Breast epithelium (tissue), 3 donors: Measurements from ENCODE around the gene HELZ2.
"Not testable (repeated sequence)": the region's sequence is repeated elsewhere in the genome, so short reads cannot be mapped to it uniquely, and the experiment has no call there.

ENCODE experiments used
- POLR2A ChIP-seq: fragments of 450-650 bp; IDR thresholded peaks from one replicate; pipeline ENCODE4 v1.6.1; 2016; ENCODE audit warnings: antibody characterized with exemption, mild to moderate bottlenecking, moderate library complexity
- POLR2AphosphoS5 ChIP-seq, 3 donors: sonication (generic); formaldehyde crosslinking; IDR thresholded peaks; one replicate each; pipeline ENCODE4 v1.6.1; 2017; ENCODE audit warnings: antibody characterized with exemption in 3 of 3
- TF ChIP-seq, protein P1 (sequence below), 3 donors: fragments of 450-650 bp; IDR thresholded peaks; one replicate each; pipeline ENCODE4 v1.5.1; 2016 to 2017; ENCODE audit warnings: antibody characterized with exemption in 3 of 3, mild to moderate bottlenecking in 3 of 3, moderate library complexity in 3 of 3

DNA sequence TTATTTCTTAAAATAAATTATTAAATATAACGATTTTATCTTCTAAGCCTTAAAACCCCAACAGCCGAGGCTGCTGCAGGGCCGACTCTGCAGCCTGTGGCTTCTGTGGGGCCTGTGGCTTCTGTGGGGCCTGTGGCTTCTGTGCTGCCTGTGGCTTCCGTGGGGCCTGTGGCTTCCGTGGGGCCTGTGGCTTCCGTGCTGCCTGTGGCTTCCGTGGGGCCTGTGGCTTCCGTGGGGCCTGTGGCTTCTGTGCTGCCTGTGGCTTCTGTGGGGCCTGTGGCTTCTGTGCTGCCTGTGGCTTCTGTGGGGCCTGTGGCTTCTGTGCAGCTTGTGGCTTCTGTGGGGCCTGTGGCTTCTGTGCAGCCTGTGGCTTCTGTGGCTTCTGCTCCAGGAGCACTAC, 27.6 kb upstream of the HELZ2 start:
- not testable (repeated sequence) for TF ChIP-seq POLR2A; POLR2AphosphoS5 (IDR thresholded peaks at IDR 0.05)
- TF ChIP-seq, protein P1, sequence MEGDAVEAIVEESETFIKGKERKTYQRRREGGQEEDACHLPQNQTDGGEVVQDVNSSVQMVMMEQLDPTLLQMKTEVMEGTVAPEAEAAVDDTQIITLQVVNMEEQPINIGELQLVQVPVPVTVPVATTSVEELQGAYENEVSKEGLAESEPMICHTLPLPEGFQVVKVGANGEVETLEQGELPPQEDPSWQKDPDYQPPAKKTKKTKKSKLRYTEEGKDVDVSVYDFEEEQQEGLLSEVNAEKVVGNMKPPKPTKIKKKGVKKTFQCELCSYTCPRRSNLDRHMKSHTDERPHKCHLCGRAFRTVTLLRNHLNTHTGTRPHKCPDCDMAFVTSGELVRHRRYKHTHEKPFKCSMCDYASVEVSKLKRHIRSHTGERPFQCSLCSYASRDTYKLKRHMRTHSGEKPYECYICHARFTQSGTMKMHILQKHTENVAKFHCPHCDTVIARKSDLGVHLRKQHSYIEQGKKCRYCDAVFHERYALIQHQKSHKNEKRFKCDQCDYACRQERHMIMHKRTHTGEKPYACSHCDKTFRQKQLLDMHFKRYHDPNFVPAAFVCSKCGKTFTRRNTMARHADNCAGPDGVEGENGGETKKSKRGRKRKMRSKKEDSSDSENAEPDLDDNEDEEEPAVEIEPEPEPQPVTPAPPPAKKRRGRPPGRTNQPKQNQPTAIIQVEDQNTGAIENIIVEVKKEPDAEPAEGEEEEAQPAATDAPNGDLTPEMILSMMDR (IDR thresholded peaks at IDR 0.05): not testable (repeated sequence)
